Keratinocyte (primary cell): ENCODE data around the gene SERBP1.
"Not testable (repeated sequence)": the region's sequence is repeated elsewhere in the genome, so short reads cannot be mapped to it uniquely, and the experiment has no call there.

ENCODE experiments used
- EZH2 ChIP-seq: IDR thresholded peaks from one replicate; pipeline ENCODE4 v1.6.1; 2012; ENCODE audit warnings: inconsistent platforms, mild to moderate bottlenecking, low read length, moderate library complexity
- TF ChIP-seq, protein P1 (sequence below), 3 experiments: IDR thresholded peaks in 1 of 3; conservative IDR thresholded peaks in 1 of 3; optimal IDR thresholded peaks in 1 of 3; 2 replicates in 2 of 3; 3 replicates in 1 of 3; pipeline versions ENCODE3 to v1.5.1; 2011; ENCODE audit warnings: low read length in 3 of 3, mild to moderate bottlenecking in 3 of 3, moderate library complexity in 2 of 3, control low read depth in 1 of 3, inconsistent platforms in 1 of 3; ENCODE audit not compliant: insufficient read depth in 2 of 3; ENCODE audit errors: extremely low read depth in 1 of 3

DNA sequence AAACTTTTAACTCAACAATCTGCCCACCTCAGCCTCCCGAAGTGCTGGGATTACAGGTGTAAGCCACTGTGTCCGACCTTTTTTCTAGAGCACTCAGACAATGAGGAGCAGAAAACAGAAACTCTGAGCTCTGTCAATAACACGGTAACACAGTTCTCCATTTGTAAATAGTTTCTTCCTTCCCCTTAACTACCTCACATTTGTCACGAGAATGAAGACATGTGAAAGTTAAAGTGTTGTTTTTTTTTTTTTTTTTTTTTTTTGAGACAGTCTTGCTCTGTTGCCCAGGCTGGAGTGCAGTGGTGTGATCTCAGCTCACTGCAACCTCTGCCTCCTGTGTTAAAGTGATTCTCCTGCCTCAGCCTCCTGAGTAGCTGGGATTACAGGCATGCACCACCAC, 12.5 kb downstream of the SERBP1 start:
- TF ChIP-seq, protein P1, sequence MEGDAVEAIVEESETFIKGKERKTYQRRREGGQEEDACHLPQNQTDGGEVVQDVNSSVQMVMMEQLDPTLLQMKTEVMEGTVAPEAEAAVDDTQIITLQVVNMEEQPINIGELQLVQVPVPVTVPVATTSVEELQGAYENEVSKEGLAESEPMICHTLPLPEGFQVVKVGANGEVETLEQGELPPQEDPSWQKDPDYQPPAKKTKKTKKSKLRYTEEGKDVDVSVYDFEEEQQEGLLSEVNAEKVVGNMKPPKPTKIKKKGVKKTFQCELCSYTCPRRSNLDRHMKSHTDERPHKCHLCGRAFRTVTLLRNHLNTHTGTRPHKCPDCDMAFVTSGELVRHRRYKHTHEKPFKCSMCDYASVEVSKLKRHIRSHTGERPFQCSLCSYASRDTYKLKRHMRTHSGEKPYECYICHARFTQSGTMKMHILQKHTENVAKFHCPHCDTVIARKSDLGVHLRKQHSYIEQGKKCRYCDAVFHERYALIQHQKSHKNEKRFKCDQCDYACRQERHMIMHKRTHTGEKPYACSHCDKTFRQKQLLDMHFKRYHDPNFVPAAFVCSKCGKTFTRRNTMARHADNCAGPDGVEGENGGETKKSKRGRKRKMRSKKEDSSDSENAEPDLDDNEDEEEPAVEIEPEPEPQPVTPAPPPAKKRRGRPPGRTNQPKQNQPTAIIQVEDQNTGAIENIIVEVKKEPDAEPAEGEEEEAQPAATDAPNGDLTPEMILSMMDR (optimal IDR thresholded peaks at IDR 0.05 in 1 of 3, IDR thresholded peaks at IDR 0.05 in 1 of 3, conservative IDR thresholded peaks at IDR 0.05 in 1 of 3; ENCODE audit: extremely low read depth in 1 of 3, insufficient read depth in 2 of 3, low read length in 3 of 3) = not testable (repeated sequence)
- not testable (repeated sequence) for TF ChIP-seq EZH2
